ENCODE results near the gene DLGAP3.

GRCh38 chr1:34911465-34911864, 18.0 kb downstream of the DLGAP3 start:
- no peak for TF ChIP-seq POLR2AphosphoS5 (IDR thresholded peaks at IDR 0.05; ENCODE audit: low read depth, low read length)
- no peak for TF ChIP-seq TAF1 (IDR thresholded peaks at IDR 0.05; ENCODE audit: borderline replicate concordance, insufficient read depth, low read length)
- no peak for TF ChIP-seq SIN3A (IDR thresholded peaks at IDR 0.05; ENCODE audit: borderline replicate concordance, insufficient read depth, low read length)
